Activated B cell treated with CpG ODN at 0.5 μM for 24 hours (primary cell): ENCODE data around the gene CBFB. TPM values are rescaled to one million over a fixed set of nuclear protein-coding genes. Genes with fewer than 3 reads are reported as not detected.

Source experiments
- ATAC-seq: fragments of 200-7000 bp; cut with Tn5 transposase; one replicate; pipeline ENCODE4 v1.10.0; 2021; ENCODE audit warnings: low read depth, mild to moderate bottlenecking, moderate library complexity
- CTCF ChIA-PET: fragments of 350-600 bp; sonication (Branson Sonifier 250); formaldehyde crosslinking; loops from one replicate; lab custom pipeline; 2021; ENCODE audit warnings: antibody characterized with exemption; lab: Charles Lee
- POLR2A ChIA-PET: fragments of 350-600 bp; sonication (Branson Sonifier 250); formaldehyde crosslinking; loops from one replicate; lab custom pipeline; 2021; ENCODE audit warnings: antibody characterized with exemption; lab: Charles Lee
- DNase-seq: peaks from one replicate; pipeline ENCODE4 v3.0.0; 2022
- H3K27ac Mint-ChIP-seq: one replicate; pipeline ENCODE4 v1.8.0; 2020; ENCODE audit warnings: mixed read lengths
- H3K27me3 Mint-ChIP-seq: one replicate; pipeline ENCODE4 v1.8.0; 2021; ENCODE audit warnings: mixed read lengths
- H3K36me3 Mint-ChIP-seq: one replicate; pipeline ENCODE4 v1.8.0; 2021; ENCODE audit warnings: low read depth, mixed read lengths
- H3K4me1 Mint-ChIP-seq: one replicate; pipeline ENCODE4 v1.8.0; 2021; ENCODE audit warnings: mixed read lengths
- H3K4me3 Mint-ChIP-seq: one replicate; pipeline ENCODE4 v1.8.0; 2020; ENCODE audit warnings: mild to moderate bottlenecking, mixed read lengths
- H3K9me3 Mint-ChIP-seq: one replicate; pipeline ENCODE4 v1.8.0; 2020; ENCODE audit warnings: mixed read lengths
- intact Hi-C: fragments of 100-400 bp; cut with micrococcal nuclease; formaldehyde crosslinking; loops from one replicate; pipeline ENCODE4 v1.15.1; 2024
- total RNA-seq: library from RNA; stranded (reverse); gene quantifications from 2 replicates; pipeline ENCODE4 v1.2.3, GENCODE V29; 2022
- TF ChIP-seq, protein P1 (sequence below): fragments of 200-600 bp; IDR thresholded peaks from one replicate; pipeline ENCODE4 v1.8.0; 2022; ENCODE audit warnings: antibody characterized with exemption, mild to moderate bottlenecking

Gene CBFB
- 66.6 and 67.3 TPM in 2 replicates for total RNA-seq

GRCh38 chr16:67028696-67029253 is at the start of gene CBFB:
CBFB (plus strand) TSS chr16:67029149; CDS start chr16:67029408, 259 bp downstream.
- intact Hi-C loops: loop anchor here (1.0 to 2.0 kb wide), 7 partner anchors 14 to 218 kb away; partner anchors contain the start of genes FBXL8, FHOD1, MATCAP1 and PHAF1
- TF ChIP-seq, protein P1, sequence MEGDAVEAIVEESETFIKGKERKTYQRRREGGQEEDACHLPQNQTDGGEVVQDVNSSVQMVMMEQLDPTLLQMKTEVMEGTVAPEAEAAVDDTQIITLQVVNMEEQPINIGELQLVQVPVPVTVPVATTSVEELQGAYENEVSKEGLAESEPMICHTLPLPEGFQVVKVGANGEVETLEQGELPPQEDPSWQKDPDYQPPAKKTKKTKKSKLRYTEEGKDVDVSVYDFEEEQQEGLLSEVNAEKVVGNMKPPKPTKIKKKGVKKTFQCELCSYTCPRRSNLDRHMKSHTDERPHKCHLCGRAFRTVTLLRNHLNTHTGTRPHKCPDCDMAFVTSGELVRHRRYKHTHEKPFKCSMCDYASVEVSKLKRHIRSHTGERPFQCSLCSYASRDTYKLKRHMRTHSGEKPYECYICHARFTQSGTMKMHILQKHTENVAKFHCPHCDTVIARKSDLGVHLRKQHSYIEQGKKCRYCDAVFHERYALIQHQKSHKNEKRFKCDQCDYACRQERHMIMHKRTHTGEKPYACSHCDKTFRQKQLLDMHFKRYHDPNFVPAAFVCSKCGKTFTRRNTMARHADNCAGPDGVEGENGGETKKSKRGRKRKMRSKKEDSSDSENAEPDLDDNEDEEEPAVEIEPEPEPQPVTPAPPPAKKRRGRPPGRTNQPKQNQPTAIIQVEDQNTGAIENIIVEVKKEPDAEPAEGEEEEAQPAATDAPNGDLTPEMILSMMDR: no peak
- Mint-ChIP-seq H3K4me1 (peaks cover 40% of the 10 kb centered on the region), H3K9me3 (no peaks in the 10 kb centered on the region), H3K27me3 (no peaks in the 10 kb centered on the region), H3K36me3 (peaks cover 18% of the 10 kb centered on the region), H3K4me3 (peak within 1 kb of the TSS; percentile 93), H3K27ac (peak within 1 kb of the TSS; percentile 96)
- DNase-seq: peak; percentile 94
- POLR2A ChIA-PET: interaction anchor here (0.7 to 3.1 kb wide), 10 partner anchors 11 to 1272 kb away, joined by 3 to 18 read pairs (median 7); partner anchors contain the start of genes ATP6V0D1, FBXL8, PHAF1 and TRADD
- ATAC-seq: peak; percentile 86
- CTCF ChIA-PET: interaction anchor here (0.8 to 1.5 kb wide), 3 partner anchors 11 to 126 kb away, joined by 3 to 5 read pairs (median 4); no protein-coding TSS in a partner anchor

GRCh38 chr16:66983033-66983432 is 45.9 kb upstream of the CBFB start:
- ATAC-seq (no peak), DNase-seq (no peak)
- ChIA-PET CTCF (interaction anchor here (1.2 kb wide), 1 partner anchor 172 kb away, joined by 3 read pairs; no protein-coding TSS in a partner anchor), POLR2A (no interaction called here)
- no peaks in the 10 kb centered on the region for H3K4me1 Mint-ChIP-seq
- no peak overlapping the region for H3K27ac Mint-ChIP-seq
- TF ChIP-seq, protein P1: no peak
- no peaks in the 10 kb centered on the region for H3K36me3 Mint-ChIP-seq
- no peaks in the 10 kb centered on the region for H3K27me3 Mint-ChIP-seq
- H3K4me3 Mint-ChIP-seq: no peak overlapping the region
- no peaks in the 10 kb centered on the region for H3K9me3 Mint-ChIP-seq
- intact Hi-C loops: no loop called here

DNA sequence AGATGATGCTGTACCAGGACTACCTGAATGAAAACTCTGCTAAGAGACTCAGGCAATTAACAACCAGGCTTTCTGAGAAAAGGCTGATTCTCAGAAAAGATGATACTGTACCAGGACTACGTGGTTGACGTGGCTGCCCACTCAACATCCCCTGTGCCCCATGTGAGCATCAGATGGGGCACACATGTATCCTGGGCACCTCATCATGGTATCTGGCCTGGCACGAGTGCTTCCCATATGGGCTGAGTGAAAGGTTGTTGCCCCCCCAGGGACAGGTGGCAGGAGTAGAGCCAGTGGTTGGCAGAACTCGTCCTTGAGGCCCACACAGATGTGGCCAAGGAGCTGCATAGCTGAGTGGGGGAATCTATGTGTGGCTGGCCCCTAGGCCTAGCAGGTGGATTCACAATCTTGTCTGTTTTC is 44.0 kb upstream of the CBFB start:
- H3K9me3 Mint-ChIP-seq: no peaks in the 10 kb centered on the region
- H3K36me3 Mint-ChIP-seq: no peaks in the 10 kb centered on the region
- TF ChIP-seq, protein P1: no peak
- POLR2A ChIA-PET: no interaction called here
- ATAC-seq (no peak), DNase-seq (no peak)
- CTCF ChIA-PET: no interaction called here
- H3K4me3 Mint-ChIP-seq: no peak overlapping the region
- H3K27ac Mint-ChIP-seq: no peak overlapping the region
- no peaks in the 10 kb centered on the region for H3K4me1 Mint-ChIP-seq
- intact Hi-C loops: no loop called here
- no peaks in the 10 kb centered on the region for H3K27me3 Mint-ChIP-seq

DNA sequence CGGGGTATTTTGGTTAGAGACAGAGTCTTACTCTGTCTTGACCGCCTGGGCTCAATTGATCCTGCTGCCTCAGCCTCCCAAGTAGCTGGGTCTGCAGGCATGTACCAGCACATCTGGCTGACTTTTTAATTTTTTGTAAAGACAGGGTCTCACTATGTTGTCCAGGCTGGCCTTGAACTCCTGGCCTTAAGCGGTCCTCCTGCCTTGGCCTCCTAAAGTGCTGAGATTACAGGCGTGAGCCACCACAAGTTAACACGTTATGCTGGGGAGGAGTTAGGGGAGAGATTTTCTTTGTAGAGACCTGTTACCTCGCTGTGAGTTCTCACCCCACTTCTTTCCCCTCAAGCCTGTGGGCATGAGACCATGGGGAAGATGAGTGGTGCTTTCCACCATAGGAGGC is 42.4 kb upstream of the CBFB start:
- no peaks in the 10 kb centered on the region for H3K36me3 Mint-ChIP-seq
- ATAC-seq (no peak), DNase-seq (no peak)
- no peaks in the 10 kb centered on the region for H3K4me1 Mint-ChIP-seq
- intact Hi-C loops: no loop called here
- TF ChIP-seq, protein P1: no peak
- no peaks in the 10 kb centered on the region for H3K27me3 Mint-ChIP-seq
- no peaks in the 10 kb centered on the region for H3K9me3 Mint-ChIP-seq
- POLR2A ChIA-PET: no interaction called here
- no peak overlapping the region for H3K4me3 Mint-ChIP-seq
- CTCF ChIA-PET: no interaction called here
- H3K27ac Mint-ChIP-seq: no peak overlapping the region

- ATAC-seq (no peak), DNase-seq (no peak)
- Mint-ChIP-seq H3K36me3 (no peaks in the 10 kb centered on the region), H3K4me3 (no peak within 1 kb of the TSS), H3K9me3 (no peaks in the 10 kb centered on the region), H3K27me3 (no peaks in the 10 kb centered on the region), H3K4me1 (no peaks in the 10 kb centered on the region), H3K27ac (no peak within 1 kb of the TSS)
- ChIA-PET POLR2A (no interaction called here), CTCF (no interaction called here)
- intact Hi-C loops: no loop called here
- TF ChIP-seq, protein P1: no peak
Observed at GRCh38 chr16:66988197-66988788, 40.7 kb upstream of the CBFB start, which contains the start of gene CES4A. CES4A (plus strand) TSS chr16:66988589; CDS start chr16:66988773, 184 bp downstream.
